Thoracic aorta (tissue), 2 donors: Measurements from ENCODE around the gene TCEAL2. TPM values are rescaled to one million over a fixed set of nuclear protein-coding genes. Genes with fewer than 3 reads are reported as not detected.

Source experiments
- ATAC-seq: fragments of 150-250 bp; one replicate; pipeline ENCODE4 v1.8.0; 2017; ENCODE audit warnings: low read depth; ENCODE audit not compliant: insufficient number of reproducible peaks, low FRiP score
- DNase-seq: peaks from one replicate; pipeline ENCODE4 v3.0.0-alpha.2; 2020; ENCODE audit warnings: low spot score
- H3K27ac ChIP-seq, 2 donors: fragments of 200-600 bp; sonication (generic); 1 replicate in 1 of 2; 2 replicates in 1 of 2; pipeline ENCODE4 v1.5.1; 2016; ENCODE audit warnings: mild to moderate bottlenecking in 2 of 2, moderate library complexity in 2 of 2
- H3K27me3 ChIP-seq: fragments of 200-600 bp; sonication (generic); replicated peaks from 2 replicates; pipeline ENCODE4 v1.6.0; 2016; ENCODE audit warnings: mild to moderate bottlenecking; ENCODE audit not compliant: insufficient read depth
- H3K36me3 ChIP-seq: fragments of 200-600 bp; sonication (generic); one replicate; pipeline ENCODE4 v1.5.1; 2016
- H3K4me1 ChIP-seq, 2 donors: fragments of 200-600 bp; sonication (generic); 1 replicate in 1 of 2; 2 replicates in 1 of 2; pipeline versions ENCODE4 v1.5.1 to v1.6.0; 2016; ENCODE audit warnings: low read depth in 2 of 2, mild to moderate bottlenecking in 1 of 2; ENCODE audit not compliant: control insufficient read depth in 1 of 2
- H3K4me3 ChIP-seq: fragments of 200-600 bp; sonication (generic); 2 replicates; pipeline ENCODE4 v1.5.1; 2016; ENCODE audit warnings: mild to moderate bottlenecking
- H3K9me3 ChIP-seq: fragments of 200-600 bp; sonication (generic); 2 replicates; pipeline ENCODE4 v1.5.1; 2016
- total RNA-seq, 2 donors: library from RNA; depleted of rRNA; stranded (reverse); fragments of >200 nt; gene quantifications; one replicate each; pipeline versions ENCODE4 v1.1.0 to v1.2.3, GENCODE V29; 2016
- TF ChIP-seq, protein P1 (sequence below): fragments of 200-600 bp; sonication (generic); IDR thresholded peaks from one replicate; pipeline ENCODE4 v1.5.1; 2019; ENCODE audit warnings: antibody characterized with exemption

TCEAL2 gene
- total RNA-seq, 2 donors from 2014 or later, result 10.3 to 36.4 TPM

DNA sequence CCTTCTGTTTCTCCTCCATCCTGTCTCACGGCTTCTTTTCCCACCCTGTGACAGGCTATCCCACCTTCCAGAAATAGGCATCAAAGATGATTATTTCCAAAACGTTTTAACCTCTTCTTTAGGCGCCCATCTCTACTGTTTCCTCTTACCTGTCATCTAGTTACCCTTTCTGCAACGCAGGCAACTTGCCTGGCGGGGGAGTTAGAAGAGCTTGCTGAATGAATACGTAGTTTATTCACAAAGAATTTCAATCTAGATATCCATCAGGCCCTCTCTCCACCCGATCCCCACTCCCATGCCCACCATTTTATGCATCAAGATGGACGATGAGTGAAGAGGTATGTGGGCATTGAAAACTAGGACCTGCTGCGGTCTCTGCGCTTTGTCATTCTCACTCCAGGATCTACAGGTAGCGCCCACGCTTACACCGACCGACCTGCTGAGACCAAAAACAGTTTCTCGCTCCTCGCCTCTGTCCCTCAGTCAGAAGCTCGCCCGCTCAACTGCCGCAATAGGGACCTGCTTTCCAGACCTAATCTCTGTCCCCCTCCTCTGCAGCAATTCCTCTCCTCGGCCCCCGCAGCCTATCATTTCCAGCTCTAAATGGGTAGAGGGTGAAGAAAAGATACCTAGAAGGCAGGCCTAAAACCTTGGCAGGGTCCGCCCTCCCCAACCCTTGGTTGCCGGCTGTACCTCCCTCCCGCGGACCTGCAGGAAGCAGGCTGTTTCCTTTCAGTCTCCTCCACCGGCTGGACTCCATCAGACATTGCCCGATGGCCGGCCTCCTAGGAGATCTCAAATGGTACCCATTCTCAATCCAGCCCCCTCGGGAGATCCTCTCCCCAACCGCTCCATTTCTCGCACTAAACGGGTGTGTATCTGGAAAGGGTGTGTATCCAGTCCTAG is 29.7 kb downstream of the TCEAL2 start:
- no peaks in the 10 kb centered on the region for H3K4me1 ChIP-seq
- peak overlapping the region; percentile 45 to 72 for H3K27ac ChIP-seq
- no peaks in the 10 kb centered on the region for H3K27me3 ChIP-seq
- no peaks in the 10 kb centered on the region for H3K9me3 ChIP-seq
- TF ChIP-seq, protein P1, sequence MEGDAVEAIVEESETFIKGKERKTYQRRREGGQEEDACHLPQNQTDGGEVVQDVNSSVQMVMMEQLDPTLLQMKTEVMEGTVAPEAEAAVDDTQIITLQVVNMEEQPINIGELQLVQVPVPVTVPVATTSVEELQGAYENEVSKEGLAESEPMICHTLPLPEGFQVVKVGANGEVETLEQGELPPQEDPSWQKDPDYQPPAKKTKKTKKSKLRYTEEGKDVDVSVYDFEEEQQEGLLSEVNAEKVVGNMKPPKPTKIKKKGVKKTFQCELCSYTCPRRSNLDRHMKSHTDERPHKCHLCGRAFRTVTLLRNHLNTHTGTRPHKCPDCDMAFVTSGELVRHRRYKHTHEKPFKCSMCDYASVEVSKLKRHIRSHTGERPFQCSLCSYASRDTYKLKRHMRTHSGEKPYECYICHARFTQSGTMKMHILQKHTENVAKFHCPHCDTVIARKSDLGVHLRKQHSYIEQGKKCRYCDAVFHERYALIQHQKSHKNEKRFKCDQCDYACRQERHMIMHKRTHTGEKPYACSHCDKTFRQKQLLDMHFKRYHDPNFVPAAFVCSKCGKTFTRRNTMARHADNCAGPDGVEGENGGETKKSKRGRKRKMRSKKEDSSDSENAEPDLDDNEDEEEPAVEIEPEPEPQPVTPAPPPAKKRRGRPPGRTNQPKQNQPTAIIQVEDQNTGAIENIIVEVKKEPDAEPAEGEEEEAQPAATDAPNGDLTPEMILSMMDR, result no peak
- ATAC-seq (no peak), DNase-seq (no peak)
- peak overlapping the region; percentile 77 for H3K4me3 ChIP-seq
- H3K36me3 ChIP-seq, result no peaks in the 10 kb centered on the region

DNA sequence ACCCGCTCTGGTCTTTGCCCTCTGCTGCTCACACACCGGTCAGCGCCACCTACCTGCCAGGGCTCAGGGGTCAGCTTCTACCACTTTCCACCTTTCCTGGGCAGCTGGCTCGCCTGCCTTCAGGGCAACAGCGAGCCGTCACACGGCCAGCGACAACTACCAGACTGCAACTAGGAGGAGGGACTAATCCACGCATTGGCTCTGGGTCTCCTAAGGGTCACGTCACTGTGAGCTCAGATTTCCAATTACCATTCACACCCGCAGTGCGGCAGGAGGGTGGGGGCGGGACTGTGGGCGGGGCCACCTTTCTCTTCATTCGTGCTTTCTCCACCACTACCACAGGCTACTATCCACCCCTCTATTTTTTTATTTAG is 30.3 kb downstream of the TCEAL2 start, which contains the start of gene BEX5:
TSS of gene BEX5 (minus strand) at position 172 of the 374 bp plus-strand sequence. CDS start 1,712 bp downstream, outside the sequence.
- TF ChIP-seq, protein P1, result no peak
- Histone ChIP-seq H3K27me3 (no peaks in the 10 kb centered on the region), H3K9me3 (no peaks in the 10 kb centered on the region), H3K36me3 (no peaks in the 10 kb centered on the region), H3K4me3 (peak within 1 kb of the TSS; percentile 77), H3K4me1 (no peaks in the 10 kb centered on the region), H3K27ac (peak within 1 kb of the TSS; percentile 50 to 72)
- DNase-seq (peak; percentile 14), ATAC-seq (peak; percentile 93)

Other genes with a start within 250 kb of the TCEAL2 start
- 10 to 100 TPM; 14.9 to 15.2 TPM for gene ZMAT1, start 193.7 kb upstream of the TCEAL2 start, total RNA-seq
- gene TCEAL6, start 16.8 kb downstream of the TCEAL2 start, total RNA-seq, result 1 to 10 TPM in 1 of 2 donors, not detected in 1; 1.9 TPM
- gene BEX5, start 30.3 kb downstream of the TCEAL2 start, total RNA-seq, result 1 to 10 TPM; 2.6 to 5.2 TPM
- gene TCP11X1, start 89.6 kb downstream of the TCEAL2 start, total RNA-seq, result not detected
- gene NXF2, start 121.5 kb downstream of the TCEAL2 start, total RNA-seq, result not detected